Kidney (tissue), 14 donors: ENCODE data around the gene RADIL. TPM values are rescaled to one million over a fixed set of nuclear protein-coding genes. Genes with fewer than 3 reads are reported as not detected.

Experiments used
- DNase-seq, 5 donors: peaks; one replicate each; pipeline ENCODE4 v3.0.0-alpha.2; 2013 to 2020
- FAIRE-seq: peaks from 2 replicates; lab custom pipeline; 2012; peaks lifted over from hg19 to GRCh38; lab: Jason Lieb, UNC
- H3K27ac ChIP-seq, 2 donors: one replicate each; pipeline ENCODE4 v1.7.0; 2013; ENCODE audit warnings: low read depth in 2 of 2, low read length in 2 of 2, inconsistent platforms in 1 of 2
- H3K27me3 ChIP-seq: one replicate; pipeline ENCODE4 v1.7.1; 2013; ENCODE audit warnings: low read length, inconsistent platforms; ENCODE audit not compliant: control insufficient read depth, insufficient read depth
- H3K36me3 ChIP-seq, 3 donors: one replicate each; pipeline versions ENCODE4 v1.7.0 to v1.7.1; 2013; ENCODE audit warnings: low read length in 3 of 3, control low read depth in 1 of 3, inconsistent platforms in 1 of 3; ENCODE audit not compliant: insufficient read depth in 3 of 3, control insufficient read depth in 2 of 3
- H3K4me1 ChIP-seq, 3 donors: one replicate each; pipeline versions ENCODE4 v1.7.0 to v1.7.1; 2013; ENCODE audit warnings: low read length in 3 of 3, inconsistent platforms in 1 of 3, low read depth in 1 of 3; ENCODE audit not compliant: control insufficient read depth in 2 of 3, insufficient read depth in 2 of 3
- H3K4me3 ChIP-seq, 3 donors: one replicate each; pipeline versions ENCODE4 v1.7.0 to v1.8.1; 2013; ENCODE audit warnings: low read length in 3 of 3, control low read depth in 1 of 3, inconsistent platforms in 1 of 3
- H3K9ac ChIP-seq, 3 donors: one replicate each; pipeline versions ENCODE4 v1.7.0 to v1.7.1; 2013; ENCODE audit warnings: low read length in 3 of 3, control low read depth in 1 of 3, inconsistent platforms in 1 of 3
- H3K9me3 ChIP-seq, 3 donors: one replicate each; pipeline versions ENCODE4 v1.7.0 to v1.7.1; 2013; ENCODE audit warnings: low read length in 3 of 3, control low read depth in 1 of 3, inconsistent platforms in 1 of 3; ENCODE audit not compliant: control insufficient read depth in 2 of 3, insufficient read depth in 1 of 3
- intact Hi-C: fragments of 100-400 bp; cut with DNase I; formaldehyde crosslinking; loops from one replicate; pipeline ENCODE4 v1.11.1; 2022
- polyA plus RNA-seq: library from polyadenylated mRNA; stranded (reverse); fragments of 350-450 nt; fragmentation: Illumina TruSeq; extraction: RNeasy Lipid Tissue Mini Kit (QIAGEN cat#74804); gene quantifications from one replicate; pipeline ENCODE4 v1.2.3, GENCODE V29; 2014; ENCODE audit warnings: low read depth, low replicate concordance; ENCODE audit not compliant: insufficient read depth
- total RNA-seq: library from RNA; stranded (reverse); fragmentation: NEBNext Ultra II Directional; extraction: Animal tissue kit (Norgen Biotek cat#: 25700); gene quantifications from one replicate; pipeline ENCODE4 v1.2.1, GENCODE V29; 2021
- TF ChIP-seq, protein P1 (sequence below): IDR thresholded peaks from 3 replicates; pipeline ENCODE4 v1.5.1; 2012; ENCODE audit warnings: mild to moderate bottlenecking, moderate library complexity, borderline replicate concordance; ENCODE audit not compliant: insufficient read depth; ENCODE audit errors: extremely low read depth
- donor health status: control.
- donor health status: control.
- donor health status: control.
- donor health status: control.
- donor health status: control.
- donor health status: DM: yes; HTN: yes; CAD: no.
- donor health status: Normal renal cell carcinoma (clear cell type).

Gene RADIL
- total and polyA plus RNA-seq, 2 donors from 2014 or later: 1.0 to 1.7 TPM

DNA sequence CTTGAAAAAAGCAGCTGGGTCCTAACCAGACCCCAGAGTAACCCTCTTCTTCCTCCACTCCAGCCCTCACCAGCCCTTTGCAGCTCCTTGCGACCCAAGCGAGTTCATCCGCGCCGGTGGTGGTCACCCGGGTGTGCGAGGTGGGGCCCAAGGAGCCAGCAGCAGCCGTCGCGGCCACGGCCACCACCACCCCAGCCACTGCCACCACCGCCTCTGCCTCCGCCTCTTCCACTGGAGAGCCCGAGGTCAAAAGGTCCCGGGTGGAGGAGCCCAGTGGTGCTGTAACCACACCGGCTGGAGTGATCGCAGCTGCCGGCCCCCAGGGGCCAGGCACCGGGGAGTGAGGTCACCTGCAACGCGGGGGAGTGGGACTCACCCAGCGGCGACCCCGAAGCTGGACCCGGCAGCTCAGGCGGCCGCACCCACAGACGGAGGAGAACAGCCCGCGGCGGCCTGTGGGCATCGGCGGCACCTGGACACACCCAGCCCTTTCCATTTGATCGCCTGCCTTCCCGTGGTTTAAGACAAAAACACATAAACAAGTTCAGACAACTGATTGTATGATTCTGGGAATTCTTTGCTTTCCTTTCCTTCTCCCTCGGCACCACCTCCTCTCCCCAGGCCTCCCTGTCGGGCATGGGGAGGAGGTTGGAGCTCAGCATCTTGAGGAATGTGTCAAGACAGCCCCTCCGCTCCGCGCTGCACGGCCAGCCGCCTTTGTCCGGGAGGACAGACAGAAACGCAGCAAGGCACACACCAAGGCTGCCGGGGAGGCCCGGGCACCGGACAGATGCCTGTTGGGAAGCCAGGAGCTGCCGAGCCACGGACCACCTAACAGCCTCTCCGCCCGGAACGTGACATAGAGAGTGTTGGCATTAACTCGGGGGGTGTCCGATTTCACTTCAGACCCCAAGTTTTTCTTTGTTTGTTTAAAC, 121.1 kb downstream of the RADIL start:
- TF ChIP-seq, protein P1, sequence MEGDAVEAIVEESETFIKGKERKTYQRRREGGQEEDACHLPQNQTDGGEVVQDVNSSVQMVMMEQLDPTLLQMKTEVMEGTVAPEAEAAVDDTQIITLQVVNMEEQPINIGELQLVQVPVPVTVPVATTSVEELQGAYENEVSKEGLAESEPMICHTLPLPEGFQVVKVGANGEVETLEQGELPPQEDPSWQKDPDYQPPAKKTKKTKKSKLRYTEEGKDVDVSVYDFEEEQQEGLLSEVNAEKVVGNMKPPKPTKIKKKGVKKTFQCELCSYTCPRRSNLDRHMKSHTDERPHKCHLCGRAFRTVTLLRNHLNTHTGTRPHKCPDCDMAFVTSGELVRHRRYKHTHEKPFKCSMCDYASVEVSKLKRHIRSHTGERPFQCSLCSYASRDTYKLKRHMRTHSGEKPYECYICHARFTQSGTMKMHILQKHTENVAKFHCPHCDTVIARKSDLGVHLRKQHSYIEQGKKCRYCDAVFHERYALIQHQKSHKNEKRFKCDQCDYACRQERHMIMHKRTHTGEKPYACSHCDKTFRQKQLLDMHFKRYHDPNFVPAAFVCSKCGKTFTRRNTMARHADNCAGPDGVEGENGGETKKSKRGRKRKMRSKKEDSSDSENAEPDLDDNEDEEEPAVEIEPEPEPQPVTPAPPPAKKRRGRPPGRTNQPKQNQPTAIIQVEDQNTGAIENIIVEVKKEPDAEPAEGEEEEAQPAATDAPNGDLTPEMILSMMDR: no peak
- H3K9me3 ChIP-seq: no peaks in the 10 kb centered on the region
- DNase-seq (no peak), FAIRE-seq (no peak)
- no peak overlapping the region for H3K9ac ChIP-seq
- H3K27me3 ChIP-seq: no peaks in the 10 kb centered on the region
- peaks cover 0 to 51% (median 25%) of the 10 kb centered on the region in 3 donors for H3K36me3 ChIP-seq
- H3K4me3 ChIP-seq: no peak overlapping the region
- intact Hi-C loops: no loop called here
- H3K27ac ChIP-seq: no peak overlapping the region
- no peaks in the 10 kb centered on the region for H3K4me1 ChIP-seq

DNA sequence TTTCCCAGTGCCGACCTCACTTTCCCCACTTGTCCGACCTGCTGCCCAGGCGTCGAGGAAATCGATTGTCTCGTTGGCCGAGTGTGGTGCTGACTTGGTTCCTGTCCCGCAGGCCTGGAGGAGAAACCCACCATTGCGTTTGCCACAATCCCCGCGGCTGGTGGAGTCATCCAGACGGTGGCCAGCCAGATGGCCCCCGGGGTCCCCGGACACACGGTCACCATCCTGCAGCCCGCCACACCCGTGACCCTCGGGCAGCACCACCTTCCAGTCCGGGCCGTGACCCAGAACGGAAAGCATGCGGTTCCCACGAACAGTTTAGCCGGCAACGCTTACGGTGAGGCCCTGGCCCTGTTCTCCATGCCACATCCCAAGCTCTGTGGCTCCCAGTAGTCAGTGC, 122.6 kb downstream of the RADIL start:
- Histone ChIP-seq H3K4me3 (no peak overlapping the region), H3K27me3 (no peaks in the 10 kb centered on the region), H3K27ac (no peak overlapping the region), H3K4me1 (no peaks in the 10 kb centered on the region), H3K9ac (no peak overlapping the region), H3K36me3 (peaks cover 0 to 58% (median 28%) of the 10 kb centered on the region in 3 donors), H3K9me3 (no peaks in the 10 kb centered on the region)
- TF ChIP-seq, protein P1: no peak
- DNase-seq (no peak), FAIRE-seq (no peak)
- intact Hi-C loops: no loop called here

DNA sequence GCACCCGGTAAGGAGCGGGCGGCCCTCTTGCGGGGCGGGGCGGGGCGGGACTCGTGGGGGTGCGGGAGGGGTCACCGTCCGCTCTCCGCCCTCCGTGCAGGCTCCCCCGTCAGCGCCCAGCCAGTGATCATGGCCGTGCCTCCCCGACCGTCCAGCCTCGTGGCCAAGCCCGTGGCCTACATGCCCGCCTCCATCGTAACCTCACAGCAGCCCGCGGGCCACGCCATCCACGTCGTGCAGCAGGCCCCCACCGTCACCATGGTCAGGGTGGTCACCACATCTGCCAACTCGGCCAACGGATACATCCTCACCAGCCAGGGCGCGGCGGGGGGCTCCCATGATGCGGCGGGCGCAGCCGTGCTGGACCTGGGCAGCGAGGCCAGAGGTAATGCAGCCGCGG, 124.3 kb downstream of the RADIL start:
- FAIRE-seq (no peak), DNase-seq (peak in 1 of 5 donors; percentile 77)
- no peaks in the 10 kb centered on the region for H3K27me3 ChIP-seq
- intact Hi-C loops: loop anchor here (10.0 kb wide), 1 partner anchor 144 kb away; no protein-coding TSS in a partner anchor
- H3K27ac ChIP-seq: no peak overlapping the region
- no peak overlapping the region for H3K9ac ChIP-seq
- H3K4me3 ChIP-seq: no peak overlapping the region
- H3K9me3 ChIP-seq: no peaks in the 10 kb centered on the region
- TF ChIP-seq, protein P1: no peak
- H3K36me3 ChIP-seq: peaks cover 0 to 58% (median 35%) of the 10 kb centered on the region in 3 donors
- no peaks in the 10 kb centered on the region for H3K4me1 ChIP-seq
